Calu3 (cell line): ENCODE data around the gene WNK2. TPM values are rescaled to one million over a fixed set of nuclear protein-coding genes. Genes with fewer than 3 reads are reported as not detected.
"Not testable (repeated sequence)": the region's sequence is repeated elsewhere in the genome, so short reads cannot be mapped to it uniquely, and the experiment has no call there.

Experiments
- BruUV-seq: library from RNA; stranded (reverse); fragments of 400-500 nt; replicated peaks from 2 replicates; lab custom pipeline; 2021; lab: Mats Ljungman, UMichigan
- CTCF ChIA-PET: fragments of 300-600 bp; sonication (Branson Sonifier 250); formaldehyde crosslinking; loops from one replicate; lab custom pipeline; 2022; ENCODE audit warnings: antibody characterized with exemption; lab: Charles Lee
- DNase-seq: peaks from one replicate; pipeline ENCODE4 v3.0.0; 2022
- H3K27ac Mint-ChIP-seq: one replicate; pipeline ENCODE4 v1.8.0; 2022; ENCODE audit warnings: mixed read lengths; ENCODE audit not compliant: unreplicated experiment
- H3K27me3 Mint-ChIP-seq: one replicate; pipeline ENCODE4 v1.8.0; 2022; ENCODE audit warnings: mixed read lengths; ENCODE audit not compliant: unreplicated experiment
- H3K36me3 Mint-ChIP-seq: one replicate; pipeline ENCODE4 v1.8.0; 2022; ENCODE audit warnings: mild to moderate bottlenecking, moderate library complexity, mixed read lengths; ENCODE audit not compliant: insufficient read depth, unreplicated experiment
- H3K4me1 Mint-ChIP-seq: one replicate; pipeline ENCODE4 v1.8.0; 2022; ENCODE audit warnings: mild to moderate bottlenecking, low read depth, mixed read lengths; ENCODE audit not compliant: unreplicated experiment
- H3K4me3 Mint-ChIP-seq: one replicate; pipeline ENCODE4 v1.8.0; 2022; ENCODE audit warnings: mild to moderate bottlenecking, low read depth, moderate library complexity, mixed read lengths; ENCODE audit not compliant: unreplicated experiment
- H3K9me3 Mint-ChIP-seq: one replicate; pipeline ENCODE4 v1.8.0; 2022; ENCODE audit warnings: low read depth, mixed read lengths; ENCODE audit not compliant: unreplicated experiment
- intact Hi-C: fragments of 100-400 bp; cut with micrococcal nuclease; formaldehyde crosslinking; loops from one replicate; pipeline ENCODE4 v1.10.0; 2022; ENCODE audit not compliant: unreplicated experiment
- total RNA-seq: library from RNA; stranded (reverse); gene quantifications from 2 replicates; pipeline ENCODE4 v1.2.3, GENCODE V29; 2022
- TF ChIP-seq, protein P1 (sequence below): fragments of 200-600 bp; IDR thresholded peaks from one replicate; pipeline ENCODE4 v1.8.0; 2022; ENCODE audit warnings: antibody characterized with exemption; ENCODE audit not compliant: unreplicated experiment

The WNK2 gene
- total RNA-seq, 1 experiment from 2014 or later = 85.7 TPM

GRCh38 chr9:93138171-93138764 lies 45.7 kb upstream of the WNK2 start:
- no peak overlapping the region for H3K4me3 Mint-ChIP-seq
- no peak overlapping the region for H3K27ac Mint-ChIP-seq
- no TSS peak for BruUV-seq
- no peak for DNase-seq
- intact Hi-C loops = no loop called here
- TF ChIP-seq, protein P1, sequence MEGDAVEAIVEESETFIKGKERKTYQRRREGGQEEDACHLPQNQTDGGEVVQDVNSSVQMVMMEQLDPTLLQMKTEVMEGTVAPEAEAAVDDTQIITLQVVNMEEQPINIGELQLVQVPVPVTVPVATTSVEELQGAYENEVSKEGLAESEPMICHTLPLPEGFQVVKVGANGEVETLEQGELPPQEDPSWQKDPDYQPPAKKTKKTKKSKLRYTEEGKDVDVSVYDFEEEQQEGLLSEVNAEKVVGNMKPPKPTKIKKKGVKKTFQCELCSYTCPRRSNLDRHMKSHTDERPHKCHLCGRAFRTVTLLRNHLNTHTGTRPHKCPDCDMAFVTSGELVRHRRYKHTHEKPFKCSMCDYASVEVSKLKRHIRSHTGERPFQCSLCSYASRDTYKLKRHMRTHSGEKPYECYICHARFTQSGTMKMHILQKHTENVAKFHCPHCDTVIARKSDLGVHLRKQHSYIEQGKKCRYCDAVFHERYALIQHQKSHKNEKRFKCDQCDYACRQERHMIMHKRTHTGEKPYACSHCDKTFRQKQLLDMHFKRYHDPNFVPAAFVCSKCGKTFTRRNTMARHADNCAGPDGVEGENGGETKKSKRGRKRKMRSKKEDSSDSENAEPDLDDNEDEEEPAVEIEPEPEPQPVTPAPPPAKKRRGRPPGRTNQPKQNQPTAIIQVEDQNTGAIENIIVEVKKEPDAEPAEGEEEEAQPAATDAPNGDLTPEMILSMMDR = no peak
- peaks cover 10% of the 10 kb centered on the region for H3K36me3 Mint-ChIP-seq
- CTCF ChIA-PET = interaction anchor here (1.6 kb wide), 1 partner anchor 18 kb away, joined by 3 read pairs; no protein-coding TSS in a partner anchor
- no peaks in the 10 kb centered on the region for H3K27me3 Mint-ChIP-seq
- no peaks in the 10 kb centered on the region for H3K9me3 Mint-ChIP-seq
- no peaks in the 10 kb centered on the region for H3K4me1 Mint-ChIP-seq

DNA sequence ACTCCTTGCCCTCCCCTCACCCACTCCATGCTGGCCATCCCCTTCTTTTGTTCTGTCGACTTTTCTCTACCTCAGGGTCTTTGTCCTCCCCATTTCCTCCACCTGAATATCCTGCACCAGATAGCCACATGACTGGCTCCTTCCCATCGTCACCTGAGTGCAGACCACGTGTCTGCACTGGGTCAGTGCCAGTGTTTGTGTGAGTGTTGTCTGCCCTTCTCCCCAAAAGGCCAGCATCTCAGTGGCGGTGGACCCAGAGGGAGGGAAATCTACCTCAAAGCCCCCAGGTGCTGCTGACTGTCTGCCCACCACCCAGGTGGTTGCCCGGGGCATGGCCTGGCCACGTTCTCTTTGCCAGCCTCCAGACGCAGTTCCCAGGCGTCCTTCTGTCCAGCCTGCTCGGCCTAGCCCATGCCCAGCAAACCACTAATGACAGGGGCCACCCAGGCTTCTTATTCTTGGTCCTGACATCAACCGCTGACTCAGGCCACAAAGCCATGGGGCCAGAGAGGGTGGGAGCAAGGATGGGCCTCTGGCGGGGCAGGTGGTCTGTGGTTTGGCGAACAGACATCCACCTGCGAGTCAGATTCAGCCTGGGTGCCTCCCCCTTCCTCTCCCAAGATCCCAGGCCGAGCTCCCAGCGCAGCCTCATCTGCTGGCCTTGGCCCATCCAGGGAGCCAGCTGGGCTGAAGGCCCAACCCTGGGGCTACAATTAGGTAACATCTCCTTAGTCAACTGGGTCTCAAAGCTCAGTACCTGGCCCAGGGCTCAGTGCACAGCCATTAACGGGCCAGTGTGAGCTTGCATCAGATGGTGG lies 44.4 kb upstream of the WNK2 start:
- no peaks in the 10 kb centered on the region for H3K27me3 Mint-ChIP-seq
- BruUV-seq = no TSS peak
- H3K27ac Mint-ChIP-seq = no peak overlapping the region
- TF ChIP-seq, protein P1 = no peak
- H3K4me1 Mint-ChIP-seq = peaks cover 6% of the 10 kb centered on the region
- no peak overlapping the region for H3K4me3 Mint-ChIP-seq
- CTCF ChIA-PET = no interaction called here
- intact Hi-C loops = no loop called here
- H3K36me3 Mint-ChIP-seq = no peaks in the 10 kb centered on the region
- DNase-seq = no peak
- H3K9me3 Mint-ChIP-seq = no peaks in the 10 kb centered on the region

GRCh38 chr9:93141771-93142483 lies 42.0 kb upstream of the WNK2 start:
- no peak overlapping the region for H3K4me3 Mint-ChIP-seq
- TF ChIP-seq, protein P1 = no peak
- no peaks in the 10 kb centered on the region for H3K9me3 Mint-ChIP-seq
- CTCF ChIA-PET = no interaction called here
- no peak for DNase-seq
- no peaks in the 10 kb centered on the region for H3K36me3 Mint-ChIP-seq
- H3K27ac Mint-ChIP-seq = no peak overlapping the region
- no peaks in the 10 kb centered on the region for H3K27me3 Mint-ChIP-seq
- H3K4me1 Mint-ChIP-seq = peaks cover 7% of the 10 kb centered on the region
- no TSS peak for BruUV-seq
- intact Hi-C loops = no loop called here

DNA sequence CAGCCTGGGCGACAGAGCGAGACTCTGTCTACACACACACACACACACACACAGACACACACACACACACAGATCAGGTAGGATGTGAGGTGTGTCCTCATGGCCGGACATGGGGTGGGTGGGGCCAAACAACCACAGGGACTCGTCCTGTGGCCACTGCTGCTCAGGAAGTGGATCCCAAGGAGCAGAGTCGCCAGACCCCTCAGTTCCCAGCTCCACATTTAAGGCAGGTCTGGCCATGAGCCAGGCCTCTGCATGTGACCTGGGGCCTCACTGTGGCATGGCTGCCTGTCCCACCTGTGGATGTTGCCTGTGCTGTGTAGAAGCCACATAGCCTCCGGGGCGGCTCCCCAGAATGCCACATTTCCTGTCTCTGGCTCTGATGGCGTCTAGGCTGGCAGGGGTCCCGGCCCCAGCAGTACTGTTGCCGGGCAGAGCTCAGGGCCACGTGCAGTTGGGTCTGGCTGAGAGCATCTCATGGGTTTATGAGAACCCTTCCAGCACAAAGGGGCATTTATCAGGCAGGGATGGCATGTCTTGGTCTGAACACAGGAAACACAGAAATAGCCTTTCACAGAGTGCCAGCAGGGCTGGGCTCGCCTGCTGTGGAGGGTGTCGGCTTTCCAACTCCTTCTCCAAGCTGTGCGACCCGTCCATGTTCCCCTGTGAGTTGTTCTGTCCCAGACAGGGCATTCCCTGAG lies 40.0 kb upstream of the WNK2 start:
- Mint-ChIP-seq H3K9me3 (no peaks in the 10 kb centered on the region), H3K4me1 (peaks cover 7% of the 10 kb centered on the region), H3K4me3 (no peak overlapping the region), H3K36me3 (no peaks in the 10 kb centered on the region), H3K27me3 (no peaks in the 10 kb centered on the region), H3K27ac (no peak overlapping the region)
- BruUV-seq = no TSS peak
- TF ChIP-seq, protein P1 = no peak
- CTCF ChIA-PET = no interaction called here
- intact Hi-C loops = no loop called here
- no peak for DNase-seq

GRCh38 chr9:93146696-93147095 lies 37.2 kb upstream of the WNK2 start:
- H3K9me3 Mint-ChIP-seq, H3K36me3 Mint-ChIP-seq, H3K4me1 Mint-ChIP-seq, DNase-seq, H3K27ac Mint-ChIP-seq, H3K4me3 Mint-ChIP-seq, CTCF ChIA-PET, H3K27me3 Mint-ChIP-seq, intact Hi-C loops, BruUV-seq: not testable (repeated sequence)
